Activated T-helper 17 cell treated with anti-CD3 and anti-CD28 coated beads, Interleukin-2, amount 50 U/mL, for 72 hours (primary cell): ENCODE data around the gene STOML1. TPM values are rescaled to one million over a fixed set of nuclear protein-coding genes. Genes with fewer than 3 reads are reported as not detected.
A peak's percentile ranks its signal among the peaks of the same experiment; 100 is the strongest.
"Not testable (repeated sequence)": the region's sequence is repeated elsewhere in the genome, so short reads cannot be mapped to it uniquely, and the experiment has no call there.

ENCODE experiments used
- ATAC-seq: fragments of 150-1000 bp; cut with Tn5 transposase; replicated peaks from 2 replicates; pipeline ENCODE4 v1.10.0; 2021; ENCODE audit warnings: mild to moderate bottlenecking, moderate library complexity
- H3K27ac Mint-ChIP-seq: one replicate; pipeline ENCODE4 v1.8.0; 2022; ENCODE audit warnings: mixed read lengths
- H3K27me3 Mint-ChIP-seq: one replicate; pipeline ENCODE4 v1.8.0; 2022; ENCODE audit warnings: mixed read lengths
- H3K36me3 Mint-ChIP-seq: one replicate; pipeline ENCODE4 v1.8.0; 2022; ENCODE audit warnings: low read depth, mild to moderate bottlenecking, mixed read lengths
- H3K4me1 Mint-ChIP-seq: one replicate; pipeline ENCODE4 v1.8.0; 2022; ENCODE audit warnings: mixed read lengths
- H3K4me3 Mint-ChIP-seq: one replicate; pipeline ENCODE4 v1.8.0; 2022; ENCODE audit warnings: mild to moderate bottlenecking, mixed read lengths
- H3K9me3 Mint-ChIP-seq: one replicate; pipeline ENCODE4 v1.8.0; 2022; ENCODE audit warnings: mixed read lengths
- total RNA-seq, 2 donors: library from RNA; stranded (reverse); gene quantifications; one replicate each; pipeline ENCODE4 v1.2.3, GENCODE V29; 2022

STOML1 gene
- total RNA-seq, 2 donors from 2014 or later = 4.8 to 7.3 TPM

DNA sequence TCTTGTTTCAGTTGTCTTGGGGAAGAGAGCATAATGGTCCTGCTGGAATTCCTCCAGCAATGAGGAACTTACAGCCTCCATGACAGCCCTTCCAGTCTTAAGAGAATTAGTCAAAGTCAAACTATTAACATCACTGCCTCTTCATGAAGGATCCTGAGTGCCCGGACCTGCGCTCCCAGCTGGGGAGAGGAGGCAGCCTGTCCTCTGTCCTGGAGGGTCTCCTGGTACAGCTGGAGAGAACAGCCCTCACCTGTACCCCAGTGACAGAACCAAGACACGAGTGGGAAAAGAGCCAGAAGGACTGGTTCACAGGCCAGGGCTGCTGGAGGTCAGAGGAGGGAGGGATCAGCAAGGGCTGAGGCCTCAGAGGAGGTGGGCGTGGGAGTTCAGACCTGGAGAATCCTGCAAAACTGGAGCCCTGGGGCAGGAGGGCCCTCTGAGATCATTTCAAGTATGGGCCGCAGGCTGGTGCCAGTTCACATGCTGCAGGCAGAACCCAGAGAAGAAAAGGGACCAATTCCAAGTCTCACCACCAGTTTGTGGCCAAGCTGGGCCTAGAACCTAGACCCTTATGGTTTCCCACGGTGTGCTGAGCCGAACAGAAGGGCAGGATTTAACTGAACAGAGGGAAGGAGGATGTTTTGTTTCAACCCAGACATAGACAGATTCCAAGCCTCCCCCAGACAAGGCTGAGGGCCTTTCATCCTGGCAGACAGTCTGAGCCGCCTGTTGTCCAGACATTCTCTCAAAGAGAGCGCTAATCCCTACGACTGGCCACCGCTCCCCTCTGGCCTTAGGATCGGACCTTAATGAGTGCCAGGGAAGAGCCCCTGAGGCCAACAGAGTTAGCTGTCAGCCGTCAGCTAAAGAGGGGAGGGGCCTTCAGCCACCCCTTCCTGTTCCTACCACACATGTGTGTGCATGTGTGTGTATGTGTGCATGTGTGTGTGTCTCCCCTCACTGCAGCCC is 47.6 kb downstream of the STOML1 start:
- peaks cover 17% of the 10 kb centered on the region for H3K4me1 Mint-ChIP-seq
- no peak overlapping the region for H3K4me3 Mint-ChIP-seq
- no peaks in the 10 kb centered on the region for H3K9me3 Mint-ChIP-seq
- no peaks in the 10 kb centered on the region for H3K27me3 Mint-ChIP-seq
- H3K27ac Mint-ChIP-seq = no peak overlapping the region
- no peaks in the 10 kb centered on the region for H3K36me3 Mint-ChIP-seq
- no peak for ATAC-seq

GRCh38 chr15:73942751-73943270 is 49.3 kb downstream of the STOML1 start:
- H3K36me3 Mint-ChIP-seq = no peaks in the 10 kb centered on the region
- no peaks in the 10 kb centered on the region for H3K27me3 Mint-ChIP-seq
- H3K27ac Mint-ChIP-seq = peak overlapping the region; percentile 72
- ATAC-seq = no peak
- H3K9me3 Mint-ChIP-seq = no peaks in the 10 kb centered on the region
- H3K4me1 Mint-ChIP-seq = peaks cover 17% of the 10 kb centered on the region
- no peak overlapping the region for H3K4me3 Mint-ChIP-seq

DNA sequence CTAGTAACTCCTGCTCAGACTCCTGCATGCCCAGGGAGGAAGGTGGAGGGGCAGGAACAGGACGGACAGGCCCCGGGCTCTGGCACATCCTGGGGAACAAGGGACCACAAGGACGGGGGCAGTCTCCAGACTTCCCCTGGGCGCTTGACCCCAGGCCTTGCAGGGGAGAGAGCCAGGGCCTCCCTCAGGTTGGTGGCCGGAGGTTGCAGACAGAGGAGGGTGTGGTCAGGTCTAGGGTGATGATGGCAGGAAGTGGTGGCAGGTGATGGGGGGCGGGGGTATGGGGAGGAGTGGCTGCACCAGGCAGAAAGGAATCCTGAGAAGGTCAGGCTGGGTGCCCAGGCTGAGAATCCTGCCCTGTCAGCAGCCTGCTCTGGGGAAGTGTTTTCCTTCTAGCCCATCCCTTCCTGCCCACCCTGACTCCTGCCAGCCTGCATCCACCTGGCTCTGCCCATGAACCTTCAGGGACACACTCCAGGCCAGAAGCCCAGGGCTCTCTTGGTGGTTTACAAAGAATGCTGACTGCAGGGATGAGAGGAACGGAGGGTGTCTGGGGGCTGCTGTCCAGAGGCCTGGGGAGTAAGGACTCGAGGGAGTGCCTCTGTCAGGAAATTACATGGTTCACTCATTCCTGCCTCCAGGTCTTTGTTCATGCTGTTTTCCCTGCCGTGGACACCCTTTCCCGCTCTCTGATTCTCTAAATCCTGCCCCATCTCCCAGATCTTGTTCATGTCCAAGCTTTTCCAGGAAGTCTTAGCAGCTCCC is 50.0 kb downstream of the STOML1 start:
- no peaks in the 10 kb centered on the region for H3K27me3 Mint-ChIP-seq
- peak overlapping the region; percentile 72 for H3K27ac Mint-ChIP-seq
- H3K36me3 Mint-ChIP-seq = no peaks in the 10 kb centered on the region
- H3K9me3 Mint-ChIP-seq = no peaks in the 10 kb centered on the region
- peaks cover 17% of the 10 kb centered on the region for H3K4me1 Mint-ChIP-seq
- ATAC-seq = peak; percentile 65
- peak overlapping the region; percentile 17 for H3K4me3 Mint-ChIP-seq

DNA sequence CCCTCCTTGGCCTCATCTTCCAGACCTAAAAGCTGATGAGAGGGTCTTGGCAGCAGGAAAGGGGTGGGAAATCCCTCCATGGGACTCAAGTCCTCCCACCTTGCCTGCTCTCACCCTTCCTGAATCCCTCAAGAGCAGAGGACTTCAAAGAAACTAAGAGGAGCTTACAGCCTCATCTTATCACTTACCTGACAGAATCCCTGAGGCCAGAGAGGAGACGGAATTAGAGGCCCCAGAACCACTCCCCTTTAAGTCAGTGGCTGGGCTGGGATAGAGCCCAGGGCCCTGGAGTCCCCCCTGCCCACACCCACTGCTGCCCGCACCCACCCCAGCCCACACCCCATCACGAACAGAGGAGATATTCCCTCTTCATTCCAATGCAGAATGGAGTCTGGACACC is 50.6 kb downstream of the STOML1 start:
- peaks cover 17% of the 10 kb centered on the region for H3K4me1 Mint-ChIP-seq
- peak overlapping the region; percentile 17 for H3K4me3 Mint-ChIP-seq
- no peaks in the 10 kb centered on the region for H3K9me3 Mint-ChIP-seq
- H3K27me3 Mint-ChIP-seq = no peaks in the 10 kb centered on the region
- ATAC-seq = no peak
- H3K27ac Mint-ChIP-seq = peak overlapping the region; percentile 72
- no peaks in the 10 kb centered on the region for H3K36me3 Mint-ChIP-seq

- no peaks in the 10 kb centered on the region for H3K27me3 Mint-ChIP-seq
- peaks cover 17% of the 10 kb centered on the region for H3K4me1 Mint-ChIP-seq
- no peak overlapping the region for H3K4me3 Mint-ChIP-seq
- peak overlapping the region; percentile 72 for H3K27ac Mint-ChIP-seq
- no peaks in the 10 kb centered on the region for H3K9me3 Mint-ChIP-seq
- ATAC-seq = no peak
- H3K36me3 Mint-ChIP-seq = no peaks in the 10 kb centered on the region
Measured at GRCh38 chr15:73941044-73941443, 51.1 kb downstream of the STOML1 start.

DNA sequence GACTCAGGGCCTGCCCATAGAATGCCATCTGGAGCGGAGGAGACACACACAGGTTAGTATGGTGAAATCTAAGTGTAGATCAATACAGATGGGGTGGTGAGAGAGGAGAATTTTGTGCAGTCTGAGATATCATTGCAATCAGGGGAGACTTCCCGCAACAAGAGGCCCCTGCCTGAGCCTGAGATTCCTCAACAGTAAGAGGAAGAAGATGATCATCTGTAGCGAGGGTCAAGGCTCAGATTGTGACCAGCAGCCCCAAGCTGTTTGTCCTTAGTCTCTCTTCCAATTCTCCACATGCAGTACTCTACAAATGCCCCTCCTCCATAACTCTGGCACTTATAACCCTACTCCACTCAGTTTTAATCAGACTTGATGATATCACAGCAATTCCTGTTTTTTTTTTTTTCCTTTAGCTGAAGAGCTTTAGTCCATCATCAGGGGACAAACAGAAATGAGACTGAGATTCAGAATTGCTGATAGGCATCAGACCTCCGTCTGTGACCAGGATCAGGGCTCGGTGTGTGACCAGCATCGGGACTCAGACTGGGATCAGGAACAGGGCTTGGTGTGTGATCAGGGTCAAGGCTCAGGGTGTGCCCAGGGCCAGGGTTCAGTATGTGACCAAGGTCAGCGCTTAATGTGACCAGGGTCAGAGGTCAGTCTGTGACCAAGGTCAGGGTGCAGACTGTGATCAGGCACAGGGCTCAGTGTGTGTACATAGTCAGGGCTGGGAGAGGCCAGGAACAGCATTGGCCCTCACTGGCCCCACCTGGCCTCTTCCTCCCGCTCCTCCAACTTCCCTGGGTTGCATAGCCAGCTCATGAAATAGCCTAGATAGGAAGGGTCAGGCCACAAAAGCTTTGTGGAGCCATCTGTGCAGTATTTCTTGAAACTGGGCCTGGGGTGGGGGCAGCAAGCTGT is 51.8 kb downstream of the STOML1 start:
- Mint-ChIP-seq H3K36me3 (no peaks in the 10 kb centered on the region), H3K9me3 (no peaks in the 10 kb centered on the region), H3K4me1 (peaks cover 18% of the 10 kb centered on the region), H3K4me3 (no peak overlapping the region), H3K27me3 (no peaks in the 10 kb centered on the region), H3K27ac (peak overlapping the region; percentile 53)
- no peak for ATAC-seq

DNA sequence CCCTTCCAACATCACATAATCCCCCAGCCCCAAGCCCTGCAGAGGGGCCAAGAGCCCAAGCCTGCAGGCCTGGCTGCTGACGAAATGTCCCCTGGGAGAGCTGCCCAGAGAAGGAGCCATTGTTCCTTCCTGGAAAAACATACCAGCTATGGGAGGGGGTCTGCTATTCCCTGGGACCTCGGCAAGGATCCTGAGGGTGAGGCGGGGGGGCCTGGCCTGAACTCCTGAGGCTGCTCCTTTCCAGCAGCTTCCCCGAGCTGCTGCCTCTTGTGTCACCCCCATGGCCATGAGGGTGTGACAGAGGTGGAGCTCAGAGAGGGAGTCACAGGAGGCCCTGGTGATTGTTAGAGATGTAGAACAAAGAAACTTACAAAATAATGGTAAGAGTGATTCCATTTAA is 53.0 kb downstream of the STOML1 start:
- ATAC-seq = no peak
- Mint-ChIP-seq H3K27ac (no peak overlapping the region), H3K9me3 (no peaks in the 10 kb centered on the region), H3K4me3 (no peak overlapping the region), H3K27me3 (no peaks in the 10 kb centered on the region), H3K36me3 (no peaks in the 10 kb centered on the region), H3K4me1 (peaks cover 23% of the 10 kb centered on the region)

- H3K36me3 Mint-ChIP-seq, H3K27ac Mint-ChIP-seq, H3K4me3 Mint-ChIP-seq, ATAC-seq, H3K9me3 Mint-ChIP-seq, H3K27me3 Mint-ChIP-seq: not testable (repeated sequence)
- peaks cover 23% of the 10 kb centered on the region for H3K4me1 Mint-ChIP-seq
Measured at GRCh38 chr15:73938516-73938915, 53.6 kb downstream of the STOML1 start.

DNA sequence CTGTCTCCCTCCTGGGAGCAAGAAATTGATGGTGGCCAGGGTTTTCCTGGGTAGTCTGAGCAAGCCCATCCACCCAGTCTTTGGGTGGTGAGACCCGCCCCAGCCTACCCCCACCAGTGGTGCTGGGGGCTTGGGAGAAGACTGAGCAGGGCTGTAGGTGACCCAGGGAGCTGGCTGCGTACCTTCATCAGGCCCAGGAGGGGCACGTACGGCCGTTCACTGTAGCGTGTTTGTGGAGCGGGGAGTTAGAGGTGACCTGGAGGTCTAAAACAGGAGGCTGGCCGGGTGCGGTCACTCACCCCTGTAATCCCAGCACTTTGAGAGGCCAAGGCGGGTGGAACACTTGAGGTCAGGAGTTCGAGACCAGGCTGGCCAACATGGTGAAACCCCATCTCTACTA is 54.4 kb downstream of the STOML1 start:
- Mint-ChIP-seq H3K27me3 (no peaks in the 10 kb centered on the region), H3K9me3 (no peaks in the 10 kb centered on the region), H3K36me3 (no peaks in the 10 kb centered on the region), H3K4me1 (peaks cover 23% of the 10 kb centered on the region), H3K4me3 (no peak overlapping the region), H3K27ac (no peak overlapping the region)
- ATAC-seq = no peak

DNA sequence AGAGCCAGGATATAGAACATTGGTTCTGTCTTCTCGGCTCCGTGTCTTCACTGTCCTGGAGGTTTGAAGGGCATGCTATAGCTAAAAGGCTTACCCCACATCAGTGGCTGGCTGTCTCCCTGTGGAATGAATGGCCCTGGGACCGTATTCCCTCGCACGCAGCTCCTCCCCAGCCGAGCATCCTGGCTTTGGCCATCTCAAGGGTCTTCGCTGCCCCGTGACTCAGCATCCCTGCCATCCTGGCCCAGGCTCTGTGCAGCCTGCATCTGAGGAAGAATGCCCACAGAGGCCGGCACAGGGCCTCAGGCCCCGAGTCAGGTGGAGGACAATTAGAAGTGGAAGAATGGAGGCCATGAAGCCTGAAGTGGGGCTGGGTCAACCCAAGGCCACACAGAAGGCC is 54.8 kb downstream of the STOML1 start:
- Mint-ChIP-seq H3K4me1 (peaks cover 19% of the 10 kb centered on the region), H3K27ac (no peak overlapping the region), H3K27me3 (no peaks in the 10 kb centered on the region), H3K9me3 (no peaks in the 10 kb centered on the region), H3K36me3 (no peaks in the 10 kb centered on the region), H3K4me3 (no peak overlapping the region)
- ATAC-seq = no peak

DNA sequence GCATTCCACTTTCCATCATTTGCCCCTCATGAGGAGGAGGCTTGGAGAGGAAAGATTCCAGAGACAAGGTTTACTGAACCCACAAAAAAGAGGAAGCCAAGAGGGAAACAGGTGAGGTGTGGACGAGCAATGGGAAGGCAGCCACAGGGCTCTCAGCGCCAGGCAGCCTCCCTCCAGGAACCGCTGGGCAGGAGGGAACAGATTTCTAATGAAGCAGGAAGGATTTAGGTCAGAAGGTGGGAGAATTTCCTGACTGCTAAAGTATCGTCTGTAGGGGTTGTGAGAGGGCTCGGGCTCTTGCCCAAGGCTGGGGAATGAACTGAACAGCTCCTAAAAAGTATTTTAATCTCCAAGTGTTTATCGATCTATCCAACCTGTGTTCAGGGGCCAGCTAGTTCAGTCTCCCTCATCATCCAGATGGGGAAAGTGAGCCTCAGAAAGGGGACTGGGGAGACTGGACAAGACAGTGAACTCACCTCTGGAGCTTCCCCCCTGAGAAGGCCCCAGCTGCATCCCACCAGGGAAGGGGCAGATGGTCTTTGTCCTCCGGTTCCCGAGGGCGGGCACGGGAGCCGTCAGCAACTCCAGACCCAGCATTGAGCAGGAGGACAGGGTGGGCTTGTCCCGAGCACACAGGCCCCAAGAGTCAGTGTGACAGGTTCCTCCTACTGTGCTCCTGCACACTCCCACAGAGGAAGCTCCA is 55.4 kb downstream of the STOML1 start:
- Mint-ChIP-seq H3K27ac (no peak overlapping the region), H3K36me3 (no peaks in the 10 kb centered on the region), H3K9me3 (no peaks in the 10 kb centered on the region), H3K27me3 (no peaks in the 10 kb centered on the region), H3K4me1 (peaks cover 15% of the 10 kb centered on the region), H3K4me3 (no peak overlapping the region)
- ATAC-seq = no peak

DNA sequence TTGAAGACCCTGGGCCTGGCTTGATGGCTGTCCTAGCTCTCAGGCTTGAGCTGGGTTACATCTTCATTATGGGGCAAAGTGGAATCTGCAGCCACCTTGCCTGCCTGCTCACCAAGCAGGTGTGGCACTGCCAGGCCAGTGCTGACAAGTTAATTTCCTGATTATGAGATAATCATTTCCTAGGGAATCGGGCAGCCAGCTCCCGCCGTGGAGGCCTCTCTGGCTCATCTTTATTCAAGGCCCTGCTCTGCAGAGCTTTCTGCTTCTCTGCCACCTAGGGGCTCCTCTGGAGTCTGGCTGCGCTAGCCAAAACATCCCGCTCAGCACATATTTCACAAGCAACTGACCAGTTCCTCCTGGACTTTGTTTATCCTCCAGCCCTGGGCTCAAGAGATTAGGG is 55.9 kb downstream of the STOML1 start:
- Mint-ChIP-seq H3K4me3 (no peak overlapping the region), H3K27me3 (no peaks in the 10 kb centered on the region), H3K27ac (no peak overlapping the region), H3K36me3 (no peaks in the 10 kb centered on the region), H3K9me3 (no peaks in the 10 kb centered on the region), H3K4me1 (peaks cover 16% of the 10 kb centered on the region)
- no peak for ATAC-seq

GRCh38 chr15:73935547-73935946 is 56.5 kb downstream of the STOML1 start:
- no peaks in the 10 kb centered on the region for H3K9me3 Mint-ChIP-seq
- H3K27me3 Mint-ChIP-seq = no peaks in the 10 kb centered on the region
- ATAC-seq = no peak
- H3K4me3 Mint-ChIP-seq = no peak overlapping the region
- peaks cover 20% of the 10 kb centered on the region for H3K4me1 Mint-ChIP-seq
- no peak overlapping the region for H3K27ac Mint-ChIP-seq
- H3K36me3 Mint-ChIP-seq = no peaks in the 10 kb centered on the region
